DMS53 treated with DMSO at 0.1 percent for 48 hours (cell line): ENCODE results near the gene ADCY5.

Experiments
- DNase-seq: peaks from one replicate; lab custom pipeline; 2025; ENCODE audit not compliant: unreplicated experiment; lab: John Stamatoyannopoulos, UW

Gene ADCY5

DNA sequence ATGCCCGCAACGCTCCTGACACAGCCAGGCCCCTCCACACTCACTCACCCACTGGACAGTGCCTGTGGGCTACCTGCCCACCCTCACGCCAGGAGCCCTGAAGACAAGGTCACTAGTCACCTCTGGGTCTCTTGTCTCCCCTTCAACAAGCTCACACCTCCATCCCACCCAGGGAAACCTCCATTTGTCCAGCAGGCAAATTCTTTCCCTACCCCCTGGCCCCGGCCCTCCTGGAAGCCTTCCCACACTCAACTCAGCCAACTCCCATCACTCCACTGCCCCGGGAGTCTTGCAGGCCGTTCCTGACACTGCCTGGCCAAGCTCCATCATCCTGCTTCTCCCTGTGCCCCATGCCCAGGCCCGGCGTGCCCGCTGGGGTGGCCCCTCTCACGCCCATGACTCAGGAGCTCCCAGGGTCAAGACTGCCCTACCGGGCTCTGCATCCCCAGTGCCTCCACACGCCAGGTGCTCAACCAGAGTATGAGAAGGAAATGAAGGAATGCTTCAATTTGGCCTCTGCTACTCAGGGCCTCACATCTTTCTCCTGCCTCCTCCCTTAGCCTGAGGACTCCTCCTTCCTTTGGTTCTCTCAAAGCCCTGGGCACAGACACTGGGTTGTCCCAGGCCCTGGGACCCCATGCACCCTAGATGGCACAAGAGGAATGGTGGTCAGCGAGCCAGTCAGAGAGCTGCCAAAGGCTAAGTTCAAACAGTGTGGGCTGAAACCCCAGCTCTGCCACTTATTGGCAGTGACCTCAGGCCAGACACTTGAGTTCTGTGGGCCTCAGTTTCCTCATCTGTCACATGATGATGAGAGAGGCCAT, 158.6 kb downstream of the ADCY5 start:
- DNase-seq, result no peak

DNA sequence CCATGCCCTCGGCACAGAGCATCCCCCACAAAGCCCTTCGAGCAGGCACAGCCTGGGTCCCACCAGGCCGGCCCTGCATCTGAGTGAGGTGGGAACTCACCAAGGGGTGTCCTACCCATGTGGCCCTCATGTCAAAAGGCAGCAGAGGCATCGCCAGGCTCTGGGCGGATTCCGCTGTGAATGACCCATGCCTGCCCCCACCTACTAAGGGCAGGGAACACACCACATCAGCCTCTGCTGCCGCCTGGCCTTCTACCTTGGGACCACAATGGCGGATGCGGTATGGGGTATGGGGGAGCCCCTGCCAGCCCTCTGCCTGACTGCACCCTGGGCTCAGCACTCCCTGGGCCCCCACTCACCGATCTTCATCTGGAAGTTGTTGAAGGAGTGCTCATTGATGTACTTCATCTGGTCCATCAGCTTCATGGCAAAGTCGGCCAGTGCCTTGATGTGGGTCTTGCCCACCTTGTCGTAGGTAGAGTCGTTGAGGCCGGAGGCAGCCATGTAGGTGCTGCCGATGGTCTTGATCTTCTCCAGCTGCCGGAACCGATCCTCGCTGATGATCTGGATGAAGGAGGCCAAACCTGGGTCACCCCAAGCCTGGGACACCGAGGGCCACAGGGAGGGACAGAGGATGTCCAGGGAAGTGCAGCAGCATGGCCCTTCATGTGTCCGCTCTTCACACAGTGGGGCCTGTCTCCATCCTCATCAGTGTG, 159.3 kb downstream of the ADCY5 start:
- no peak for DNase-seq

DNA sequence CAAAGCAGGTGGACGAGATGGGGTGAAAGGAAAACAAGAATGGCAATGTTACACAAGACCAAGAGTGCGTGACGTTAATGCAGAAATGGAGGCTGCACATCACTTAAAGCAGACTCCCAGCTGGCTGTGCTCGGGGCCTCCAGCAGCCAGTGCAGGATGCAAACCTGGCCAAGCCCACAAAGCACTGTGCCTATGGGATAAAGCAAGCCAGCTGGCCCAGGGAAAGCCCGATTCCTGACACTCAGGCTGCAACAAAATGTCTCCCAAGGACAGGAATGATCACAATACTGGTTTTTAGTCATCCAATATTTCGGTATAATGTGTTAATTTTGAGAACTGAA, 161.0 kb downstream of the ADCY5 start:
- DNase-seq, result no peak

DNA sequence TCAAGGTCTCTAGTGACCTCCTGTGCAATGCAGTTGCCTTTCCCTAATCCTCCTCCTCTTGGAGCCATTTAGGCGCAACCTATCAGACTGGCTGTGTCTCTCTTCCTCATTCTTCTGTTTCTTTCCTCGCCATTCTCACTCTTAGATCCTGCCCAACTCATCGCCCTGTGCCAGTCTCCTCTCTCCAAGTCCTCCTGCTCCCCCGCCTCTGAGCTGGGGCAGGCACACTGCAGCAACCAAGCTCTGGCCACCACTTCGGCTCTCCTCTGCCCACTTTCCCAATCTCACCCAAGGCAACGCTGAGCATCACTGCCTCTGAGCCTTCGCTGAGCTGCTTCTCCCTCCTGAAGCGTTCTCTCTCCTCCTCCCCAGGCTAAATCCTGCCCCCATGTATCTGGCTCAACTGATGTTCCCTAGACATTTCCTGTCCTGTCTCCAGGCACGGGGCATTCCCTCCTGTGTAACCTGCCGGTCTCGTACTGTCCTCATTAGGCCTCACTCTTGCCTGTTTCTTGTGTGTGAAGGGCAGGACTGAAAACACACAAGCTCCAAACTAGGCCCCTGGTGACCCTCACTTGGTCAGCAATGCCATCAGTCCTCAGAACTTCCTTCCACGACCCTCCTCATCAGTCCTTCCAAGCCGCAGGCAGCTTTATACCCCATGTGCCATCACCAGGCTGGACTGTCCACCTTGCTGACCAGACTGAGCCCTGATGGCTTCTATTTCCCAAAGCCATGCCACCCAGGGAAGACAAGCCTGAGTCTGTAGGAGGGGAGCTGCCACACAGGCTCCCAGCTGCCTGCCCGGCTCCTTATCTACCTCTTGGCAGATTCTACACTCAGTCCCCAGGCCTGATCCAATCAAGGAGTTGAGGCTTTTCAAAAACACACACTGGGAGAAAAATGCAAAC, 161.6 kb downstream of the ADCY5 start:
- DNase-seq, result no peak

DNA sequence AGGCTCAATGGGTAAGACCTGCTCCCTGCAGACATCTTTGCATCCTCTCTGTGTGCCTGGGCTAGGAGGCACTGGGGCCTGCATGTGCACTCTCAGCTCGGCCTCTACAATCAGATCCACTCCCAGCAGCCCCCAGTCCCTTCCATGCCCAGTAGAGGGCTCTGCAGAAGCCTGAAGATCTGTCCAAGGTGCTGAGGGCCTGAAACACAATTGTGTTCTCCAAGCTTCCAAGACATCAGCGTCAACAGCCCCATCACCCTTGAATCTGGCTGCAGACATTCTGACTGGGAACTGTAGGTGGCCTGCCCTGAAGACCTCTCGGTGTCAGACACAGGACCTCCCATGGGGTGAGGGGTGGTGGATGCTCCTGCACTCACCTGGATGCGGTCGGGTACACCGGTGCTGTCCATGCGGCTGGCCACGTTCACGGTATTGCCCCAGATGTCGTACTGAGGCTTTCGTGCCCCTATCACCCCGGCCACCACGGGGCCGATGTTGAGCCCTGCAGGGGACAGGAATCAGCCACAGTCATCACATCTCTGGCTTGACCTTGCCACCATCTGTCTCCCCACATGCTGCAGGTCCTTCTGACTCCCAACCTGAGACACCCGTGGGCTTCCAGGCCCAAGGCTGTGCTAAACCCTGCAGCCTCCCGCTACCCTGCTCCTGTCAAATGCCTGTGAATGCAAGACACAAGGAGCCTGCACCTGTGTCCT, 162.4 kb downstream of the ADCY5 start:
- DNase-seq, result peak; percentile 2

DNA sequence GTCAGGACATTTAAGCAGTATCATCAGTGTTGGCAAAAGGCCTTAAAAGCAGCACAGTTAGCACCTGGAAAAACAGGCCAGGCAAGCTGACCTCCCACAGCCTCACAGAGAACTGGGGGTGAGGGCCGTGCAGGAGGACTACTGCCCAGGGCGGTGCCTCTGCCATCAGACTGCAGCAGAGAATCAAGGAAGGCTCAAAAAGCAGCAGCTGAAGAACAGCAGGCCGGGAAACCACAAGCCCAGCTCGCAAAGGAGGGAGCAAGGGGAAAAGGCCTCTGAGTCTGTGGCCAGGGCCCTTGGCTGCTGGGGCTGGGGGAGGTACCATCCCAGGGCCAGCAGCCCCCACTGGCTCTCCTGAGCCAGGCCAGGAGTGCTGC, 163.0 kb downstream of the ADCY5 start:
- DNase-seq, result no peak

DNA sequence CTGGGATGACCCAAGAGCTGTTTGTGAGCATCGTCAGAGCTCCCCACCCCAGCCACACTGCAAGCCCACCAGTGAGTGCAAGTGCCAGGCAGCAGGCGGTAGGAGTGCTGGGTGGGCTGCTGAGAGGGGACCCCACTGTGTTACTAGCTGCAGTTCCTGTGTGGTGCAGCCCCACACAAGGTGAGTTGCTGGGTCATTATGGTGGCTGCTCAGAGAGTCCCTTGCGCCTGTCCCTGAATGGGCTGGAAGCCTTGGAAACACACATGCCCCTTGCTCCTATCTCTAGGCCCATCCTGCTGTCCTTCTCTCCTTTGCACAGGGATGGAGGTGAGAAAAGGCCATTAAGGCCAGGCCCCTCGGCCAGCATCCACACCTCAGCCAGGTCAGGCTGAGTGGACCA, 163.4 kb downstream of the ADCY5 start:
- DNase-seq, result no peak

DNA sequence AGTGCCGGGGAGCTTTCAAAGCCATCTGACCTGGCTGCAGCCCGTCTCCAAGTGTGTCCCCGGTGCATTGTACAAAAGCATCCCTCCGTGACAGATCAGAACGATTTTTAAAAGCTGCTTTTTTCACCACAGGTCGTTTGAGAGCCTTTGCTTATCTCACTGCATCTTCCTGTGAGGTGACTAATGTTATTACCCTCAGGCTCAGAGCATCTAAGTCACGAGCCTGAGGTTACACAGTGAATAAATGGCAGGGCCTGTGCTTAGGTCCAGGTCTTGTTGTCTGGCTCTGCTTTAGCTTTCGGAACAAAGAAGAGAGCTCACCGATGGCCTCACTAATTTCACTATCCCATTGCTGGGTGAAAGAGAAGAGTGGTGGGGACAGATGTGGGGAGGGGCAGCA, 163.8 kb downstream of the ADCY5 start:
- no peak for DNase-seq

DNA sequence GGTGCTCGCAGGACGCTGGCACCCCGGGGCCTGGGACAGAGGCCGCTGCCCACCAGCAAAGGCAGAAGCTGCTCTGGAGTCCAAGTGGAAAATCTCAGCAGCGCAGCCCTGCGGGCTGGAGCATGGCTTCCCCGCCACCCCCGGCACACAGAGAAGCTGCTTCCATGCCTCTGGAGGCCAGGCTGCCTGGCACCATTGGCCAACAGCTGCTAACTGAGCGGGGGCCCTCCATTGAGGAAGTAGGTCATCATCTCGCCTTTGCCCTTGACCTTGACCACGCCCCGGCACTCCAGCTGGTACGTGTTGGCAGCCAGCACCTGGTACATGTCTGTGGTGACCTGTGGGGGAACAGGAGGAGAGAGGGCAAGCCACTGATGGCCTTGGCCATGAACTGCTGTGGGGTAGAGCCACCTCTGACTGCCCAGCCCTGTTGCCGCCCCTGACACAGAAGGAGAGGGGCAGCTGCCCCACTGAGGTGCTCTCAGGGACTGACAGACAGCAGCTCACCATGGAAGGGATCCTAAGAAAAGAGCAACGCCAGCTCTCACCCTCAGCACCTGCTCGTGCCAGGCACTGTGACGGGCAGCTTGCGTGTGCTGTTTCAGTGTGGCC, 164.4 kb downstream of the ADCY5 start:
- DNase-seq, result no peak

DNA sequence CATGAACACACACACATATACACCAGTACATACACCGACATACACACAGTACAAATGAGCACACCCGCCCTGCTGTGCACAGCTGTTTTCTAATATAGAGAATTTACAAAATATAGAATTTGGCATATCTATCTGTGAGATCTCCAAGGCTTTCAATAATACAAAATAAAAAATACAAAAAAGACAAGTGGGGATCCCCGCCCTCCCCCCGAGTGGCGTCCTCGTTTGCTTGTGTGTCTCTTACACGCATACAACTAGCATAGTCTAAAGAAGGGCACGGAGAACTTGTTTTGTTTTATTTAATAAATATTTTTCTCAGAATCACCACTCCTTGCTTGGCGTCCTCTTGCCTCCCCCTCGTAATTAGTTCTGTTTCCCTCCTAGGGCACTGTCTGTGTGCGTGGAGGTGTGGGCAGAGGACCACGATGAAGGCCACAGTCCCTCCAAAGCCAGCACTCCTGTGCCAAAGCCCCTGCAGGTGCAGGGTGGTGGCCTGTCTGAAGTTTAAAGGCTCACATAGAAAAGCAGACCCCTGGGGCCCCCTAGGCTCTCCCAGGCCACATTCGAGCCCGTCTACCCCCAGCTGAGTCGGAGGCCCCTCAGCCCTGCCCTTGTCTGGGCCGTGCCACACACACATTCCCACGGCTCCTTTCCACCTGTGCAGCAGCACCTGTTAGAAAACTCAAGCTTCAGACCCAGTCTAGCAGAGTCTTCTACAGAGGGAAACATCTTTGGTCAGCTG, 165.1 kb downstream of the ADCY5 start:
- DNase-seq, result no peak

DNA sequence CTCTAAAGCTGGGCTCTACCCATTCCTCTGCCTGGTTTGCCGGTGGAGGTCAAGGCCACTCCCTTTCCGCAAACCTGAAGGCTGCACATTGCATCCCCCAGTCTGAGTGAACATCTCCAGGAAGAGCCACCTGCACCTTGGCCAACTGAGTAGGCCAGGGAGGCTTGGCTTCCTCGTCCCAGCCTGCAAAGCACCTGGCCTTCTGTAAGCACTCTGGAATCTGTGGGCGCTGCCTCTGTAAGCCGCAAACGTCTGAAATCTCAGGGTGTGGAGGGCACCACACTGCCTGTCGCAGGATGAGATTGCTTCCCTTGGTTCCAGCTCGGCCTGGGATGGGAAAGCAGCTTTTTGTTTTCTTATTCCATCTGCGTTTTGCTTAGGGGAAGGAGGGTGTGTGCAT, 165.8 kb downstream of the ADCY5 start:
- no peak for DNase-seq

DNA sequence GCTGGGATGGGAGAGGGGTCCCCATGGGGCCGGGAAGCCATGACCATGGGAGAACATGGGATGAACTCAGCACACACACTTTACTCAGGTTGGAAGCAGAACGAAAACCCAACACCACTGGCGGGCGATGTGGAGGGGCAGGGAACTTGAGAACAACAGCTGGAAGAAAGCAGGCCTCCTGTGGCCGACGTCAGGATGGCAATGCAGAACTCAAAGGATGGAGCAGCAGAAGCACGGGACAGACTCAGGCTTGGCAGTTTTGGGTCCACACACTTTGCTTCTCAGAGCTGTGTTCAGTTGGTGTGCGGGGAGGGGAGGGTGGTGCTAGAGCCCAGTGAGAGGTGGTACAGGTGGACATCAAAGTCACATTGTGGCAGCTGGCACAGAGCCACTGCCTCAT, 166.4 kb downstream of the ADCY5 start:
- DNase-seq, result no peak

DNA sequence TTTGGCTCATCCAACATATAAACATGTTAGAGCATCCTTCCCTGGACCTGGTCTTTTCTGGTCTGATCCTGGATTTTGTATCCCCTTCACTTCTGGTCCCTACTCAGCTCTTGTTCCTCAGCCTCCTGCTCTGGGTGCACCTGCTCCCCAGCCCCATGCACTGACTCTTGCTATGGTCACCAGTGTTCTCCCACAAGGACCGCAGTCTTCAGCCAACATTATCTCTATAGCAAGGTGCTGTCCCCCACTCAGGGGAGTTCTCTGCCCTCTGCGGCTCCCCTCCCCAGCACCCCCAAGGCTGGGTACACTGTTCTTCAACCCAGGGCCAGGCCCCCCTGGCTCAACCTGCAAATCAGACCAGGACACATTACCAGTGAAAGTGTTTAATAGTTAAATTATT, 167.0 kb downstream of the ADCY5 start:
- DNase-seq, result no peak

DNA sequence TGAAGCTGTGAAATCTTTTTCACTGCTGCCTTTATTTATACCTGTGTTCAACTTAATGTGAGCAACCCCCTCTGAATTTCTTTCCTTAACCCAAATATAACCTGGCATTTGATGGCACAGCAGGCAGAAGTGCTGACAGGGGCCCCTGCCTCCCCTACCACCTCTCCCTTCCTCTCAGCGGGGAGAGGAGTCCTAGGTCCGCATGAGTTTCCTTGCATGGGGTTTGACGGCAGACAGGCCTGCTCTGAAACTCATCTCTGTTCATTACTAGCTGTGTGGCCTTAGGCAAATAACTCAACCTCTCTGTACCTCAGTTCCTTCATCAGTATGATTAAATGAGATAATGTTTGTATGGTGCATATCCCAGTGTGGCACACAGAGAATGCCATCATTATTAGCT, 167.5 kb downstream of the ADCY5 start:
- no peak for DNase-seq

DNA sequence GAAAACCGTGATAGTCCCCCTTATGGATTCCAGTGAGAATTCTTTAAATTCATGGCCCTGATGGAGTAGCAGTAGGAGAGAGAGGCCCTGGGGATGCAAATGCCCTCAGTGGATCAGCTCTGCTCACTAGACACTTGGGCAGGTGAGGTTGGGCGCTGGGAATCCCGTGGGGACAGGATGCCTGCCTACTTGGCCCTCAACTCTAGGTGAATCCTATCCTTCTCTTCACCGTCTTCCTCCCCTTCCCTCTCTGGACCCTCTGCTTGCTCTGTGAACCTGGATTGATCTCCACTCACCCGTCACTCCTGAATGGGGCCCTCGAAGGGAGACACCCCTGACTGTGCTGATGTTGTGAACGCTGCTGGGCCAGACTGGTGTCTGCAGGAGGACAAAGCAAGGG, 169.8 kb downstream of the ADCY5 start:
- DNase-seq, result no peak

DNA sequence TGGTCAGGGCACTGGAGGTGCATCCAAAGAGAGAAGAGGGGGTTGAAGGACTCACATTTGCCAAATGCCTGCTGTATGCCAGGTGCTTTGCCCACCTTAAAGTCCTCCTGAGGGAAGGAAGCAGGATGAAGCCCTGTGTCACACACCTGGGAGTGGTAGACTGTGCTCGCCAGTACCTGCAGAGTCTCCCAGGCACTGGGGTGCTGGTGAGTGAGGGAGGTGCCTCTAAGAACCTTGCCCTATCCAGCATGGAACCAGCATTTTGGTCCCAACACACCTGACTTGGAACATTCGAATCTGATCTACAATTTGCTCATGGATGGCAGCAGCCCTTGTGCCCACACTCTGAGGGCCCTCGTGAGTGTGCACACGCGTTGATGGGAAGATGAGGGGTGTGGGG, 170.4 kb downstream of the ADCY5 start:
- no peak for DNase-seq

DNA sequence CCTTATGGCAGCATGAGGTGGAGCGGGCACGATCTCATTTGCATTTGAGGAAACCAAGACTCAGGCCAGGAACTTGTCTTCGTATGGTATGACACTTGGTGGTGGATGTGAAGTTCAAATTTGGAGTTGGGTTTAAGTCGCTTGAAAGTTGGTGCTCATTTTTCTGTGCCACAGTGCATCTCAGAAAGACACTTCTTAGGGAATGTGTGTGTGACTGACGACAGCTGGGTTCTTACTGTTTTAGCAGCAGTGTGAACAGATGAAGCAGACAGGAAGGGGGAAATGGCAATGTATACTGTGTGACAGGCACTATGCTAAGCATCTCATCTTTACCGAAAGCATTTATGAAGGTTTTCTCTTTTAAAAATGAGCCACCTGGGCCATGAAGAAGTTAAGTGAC, 171.8 kb downstream of the ADCY5 start:
- no peak for DNase-seq

DNA sequence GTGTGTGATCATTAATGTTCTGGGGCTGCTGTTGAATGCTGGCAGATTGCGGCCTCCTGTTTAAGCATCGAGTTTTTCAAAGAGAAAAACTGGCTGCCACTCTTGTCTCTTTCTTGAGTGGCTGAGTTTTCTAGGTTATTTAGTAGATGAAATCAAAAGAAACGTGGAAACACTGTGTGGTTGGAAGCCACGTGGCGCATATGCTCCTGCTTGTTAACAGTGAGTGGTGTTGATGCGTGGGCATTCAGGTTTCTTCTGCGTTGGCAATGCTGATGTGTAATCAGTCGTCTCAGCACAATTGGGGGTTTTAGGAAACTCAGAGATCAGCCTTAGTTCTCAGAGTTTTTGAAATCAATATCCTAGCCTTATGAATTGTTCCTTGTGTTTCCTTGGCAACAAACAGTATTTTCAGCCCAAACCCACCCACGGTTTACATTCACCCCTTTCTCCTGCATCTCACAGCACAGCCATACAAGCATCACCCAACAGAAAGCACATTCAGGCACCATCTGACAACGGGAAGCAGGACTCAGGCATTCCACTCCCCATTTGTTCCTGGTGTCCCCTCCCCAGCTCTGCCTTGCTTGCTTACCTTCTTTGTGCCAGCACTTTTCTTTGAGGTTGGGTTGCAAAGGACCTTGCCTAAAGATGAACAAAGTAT, 172.4 kb downstream of the ADCY5 start:
- DNase-seq, result no peak

DNA sequence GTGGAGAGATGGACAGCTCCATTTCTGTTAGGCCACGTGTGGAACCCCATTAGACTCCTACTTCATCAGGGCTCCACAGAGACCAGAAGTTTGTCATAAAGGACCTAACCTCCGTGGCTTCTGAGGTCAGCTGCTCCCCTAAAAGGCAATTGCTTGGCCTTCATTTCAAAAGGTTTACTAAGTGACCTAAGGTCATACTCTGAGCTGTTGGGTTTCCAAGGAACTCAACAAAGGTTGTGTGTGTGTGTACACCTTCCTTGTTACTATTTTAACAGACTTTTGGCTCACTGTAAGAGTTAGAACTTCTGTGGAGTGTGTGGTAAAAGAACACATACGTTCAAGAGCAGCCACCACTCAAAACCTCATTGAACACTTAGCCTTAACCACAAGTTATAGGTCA, 173.2 kb downstream of the ADCY5 start:
- no peak for DNase-seq

DNA sequence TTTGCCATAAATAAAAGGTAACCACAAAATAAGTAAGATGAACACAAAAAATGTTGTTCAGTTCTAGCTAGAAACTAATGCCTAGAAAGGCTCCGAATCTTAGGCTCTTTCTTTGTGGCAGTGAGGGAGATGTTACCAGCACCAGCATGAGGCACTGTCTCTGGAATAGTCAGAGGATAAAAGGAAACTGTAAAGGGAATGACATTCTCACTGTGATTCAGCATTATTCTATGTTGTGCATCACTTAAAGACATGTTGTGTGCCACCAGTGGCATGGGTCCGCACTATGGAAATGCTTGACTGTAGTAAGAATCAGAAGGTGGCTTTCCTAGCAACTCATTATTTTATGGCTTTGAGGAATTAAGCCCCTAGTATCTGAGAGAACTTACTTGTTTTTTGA, 176.3 kb downstream of the ADCY5 start:
- no peak for DNase-seq
